HTERT RPE-1 (cell line): ENCODE data around the gene TMEM200A.
"Not testable (repeated sequence)": the region's sequence is repeated elsewhere in the genome, so short reads cannot be mapped to it uniquely, and the experiment has no call there.

ENCODE experiments used
- in situ Hi-C: fragments of 300-500 bp; cut with MboI; formaldehyde crosslinking; loops from 4 replicates; pipeline ENCODE4 v1.14.3; 2020; ENCODE audit warnings: low sequenced_read_pairs

The TMEM200A gene

GRCh38 chr6:130365166-130366106 is at the start of gene TMEM200A:
TMEM200A (plus strand) TSS chr6:130366017; CDS start chr6:130440423, 74,406 bp downstream.
- in situ Hi-C loops, result no loop called here

GRCh38 chr6:130320908-130321307 is 44.9 kb upstream of the TMEM200A start:
- in situ Hi-C loops, result no loop called here

GRCh38 chr6:130322673-130323268 is 43.0 kb upstream of the TMEM200A start:
- in situ Hi-C loops, result no loop called here

- in situ Hi-C loops, result no loop called here
These were observed 41.2 kb upstream of the TMEM200A start for GRCh38 chr6:130324657-130325056.

- in situ Hi-C loops, result no loop called here
These were observed 39.3 kb upstream of the TMEM200A start for GRCh38 chr6:130326496-130326895.

GRCh38 chr6:130337534-130337933 is 28.3 kb upstream of the TMEM200A start:
- in situ Hi-C loops, result no loop called here

GRCh38 chr6:130346324-130346723 is 19.5 kb upstream of the TMEM200A start:
- in situ Hi-C loops, result not testable (repeated sequence)

GRCh38 chr6:130354322-130354721 is 11.5 kb upstream of the TMEM200A start:
- in situ Hi-C loops, result no loop called here

- in situ Hi-C loops, result no loop called here
These were observed 10.2 kb upstream of the TMEM200A start for GRCh38 chr6:130355572-130355971.

- in situ Hi-C loops, result no loop called here
These were observed 8.4 kb upstream of the TMEM200A start for GRCh38 chr6:130357436-130357835.

- in situ Hi-C loops, result no loop called here
These were observed 6.1 kb upstream of the TMEM200A start for GRCh38 chr6:130359736-130360135.

GRCh38 chr6:130362128-130362527 is 3.7 kb upstream of the TMEM200A start:
- in situ Hi-C loops, result no loop called here

- in situ Hi-C loops, result no loop called here
These were observed 1.5 kb upstream of the TMEM200A start for GRCh38 chr6:130364224-130364780.

- in situ Hi-C loops, result no loop called here
These were observed 539 bp downstream of the TMEM200A start for GRCh38 chr6:130366107-130367005.

- in situ Hi-C loops, result no loop called here
These were observed 1.9 kb downstream of the TMEM200A start for GRCh38 chr6:130367767-130368166.

- in situ Hi-C loops, result no loop called here
These were observed 2.8 kb downstream of the TMEM200A start for GRCh38 chr6:130368576-130368975.

- in situ Hi-C loops, result no loop called here
These were observed 4.0 kb downstream of the TMEM200A start for GRCh38 chr6:130369831-130370230.

- in situ Hi-C loops, result no loop called here
These were observed 6.2 kb downstream of the TMEM200A start for GRCh38 chr6:130371921-130372420.

GRCh38 chr6:130372786-130373185 is 7.0 kb downstream of the TMEM200A start:
- in situ Hi-C loops, result no loop called here

GRCh38 chr6:130373992-130374391 is 8.2 kb downstream of the TMEM200A start:
- in situ Hi-C loops, result no loop called here

GRCh38 chr6:130376936-130377335 is 11.1 kb downstream of the TMEM200A start:
- in situ Hi-C loops, result no loop called here
